GM23248 (cell line): ENCODE results near the gene TOR3A. TPM values are rescaled to one million over a fixed set of nuclear protein-coding genes. Genes with fewer than 3 reads are reported as not detected.
"Not testable (repeated sequence)": the region's sequence is repeated elsewhere in the genome, so short reads cannot be mapped to it uniquely, and the experiment has no call there.

Experiments
- DNase-seq: peaks from one replicate; pipeline ENCODE4 v3.0.0-alpha.2; 2015
- H2AFZ ChIP-seq: fragments of 200-600 bp; sonication (generic); 2 replicates; pipeline ENCODE4 v1.6.1; 2016; ENCODE audit warnings: antibody characterized with exemption
- H3F3A ChIP-seq: fragments of 200-600 bp; sonication (generic); 2 replicates; pipeline ENCODE4 v1.6.1; 2016; ENCODE audit warnings: mild to moderate bottlenecking, antibody characterized with exemption, mixed run types; ENCODE audit not compliant: insufficient read depth
- H3K27ac ChIP-seq: fragments of 200-600 bp; sonication (generic); 2 replicates; pipeline ENCODE4 v1.5.1; 2016; ENCODE audit warnings: mild to moderate bottlenecking
- H3K27me3 ChIP-seq: fragments of 200-600 bp; sonication (generic); replicated peaks from 2 replicates; pipeline ENCODE4 v1.6.1; 2016; ENCODE audit warnings: mild to moderate bottlenecking; ENCODE audit not compliant: insufficient read depth
- H3K36me3 ChIP-seq: fragments of 200-600 bp; sonication (generic); 2 replicates; pipeline ENCODE4 v1.6.1; 2016; ENCODE audit warnings: low read depth, mild to moderate bottlenecking
- H3K4me1 ChIP-seq: fragments of 200-600 bp; sonication (generic); 2 replicates; pipeline ENCODE4 v1.6.1; 2016; ENCODE audit warnings: mild to moderate bottlenecking; ENCODE audit not compliant: insufficient read depth
- H3K4me2 ChIP-seq: fragments of 200-600 bp; sonication (generic); one replicate; pipeline ENCODE4 v1.6.1; 2016; ENCODE audit warnings: mild to moderate bottlenecking; ENCODE audit not compliant: unreplicated experiment
- H3K4me3 ChIP-seq: fragments of 200-600 bp; sonication (generic); 2 replicates; pipeline ENCODE4 v1.5.1; 2016; ENCODE audit warnings: mild to moderate bottlenecking
- H3K79me2 ChIP-seq: fragments of 200-600 bp; sonication (generic); 2 replicates; pipeline ENCODE4 v1.6.1; 2016; ENCODE audit warnings: mild to moderate bottlenecking; ENCODE audit not compliant: insufficient read depth
- H3K9ac ChIP-seq: fragments of 200-600 bp; sonication (generic); 2 replicates; pipeline ENCODE4 v1.6.1; 2016; ENCODE audit warnings: mild to moderate bottlenecking
- H3K9me2 ChIP-seq: fragments of 200-600 bp; sonication (generic); 2 replicates; pipeline ENCODE4 v1.6.1; 2016; ENCODE audit warnings: mixed run types, mild to moderate bottlenecking, moderate library complexity; ENCODE audit not compliant: insufficient read depth
- H3K9me3 ChIP-seq: fragments of 200-600 bp; sonication (generic); one replicate; pipeline ENCODE4 v1.6.1; 2017; ENCODE audit warnings: low read depth
- H4K20me1 ChIP-seq: fragments of 200-600 bp; sonication (generic); 2 replicates; pipeline ENCODE4 v1.6.0; 2016; ENCODE audit not compliant: insufficient read depth
- EZH2 ChIP-seq: fragments of 200-600 bp; sonication (generic); IDR thresholded peaks from 2 replicates; pipeline ENCODE4 v1.6.1; 2018; ENCODE audit warnings: antibody characterized with exemption, mild to moderate bottlenecking; ENCODE audit not compliant: insufficient read depth, poor library complexity, severe bottlenecking
- EZH2phosphoT487 ChIP-seq: fragments of 200-600 bp; sonication (generic); IDR thresholded peaks from 2 replicates; pipeline ENCODE4 v1.6.1; 2018; ENCODE audit warnings: antibody characterized with exemption, moderate library complexity, mild to moderate bottlenecking, low read depth; ENCODE audit not compliant: insufficient read depth
- WGBS, 2 experiments: methylation state at CpG; one replicate each; pipeline ENCODE4 v1.1.6; 2015 to 2017; ENCODE audit warnings: low lambda C conversion rate in 2 of 2, low coverage in 1 of 2; ENCODE audit errors: missing lambda C conversion rate in 2 of 2; 5-methylcytosine and 5-hydroxymethylcytosine counted together
- in situ Hi-C: fragments of 300-500 bp; cut with MboI; formaldehyde crosslinking; loops from 2 replicates; pipeline ENCODE4 v1.15.0; 2020
- polyA plus RNA-seq: library from polyadenylated mRNA; unstranded; fragments of >200 nt; fragmentation: Nextera tagmentation; extraction: Ambion mirVana; gene quantifications from 2 replicates; pipeline ENCODE4 v1.2.1, GENCODE V29; 2016
- total RNA-seq: library from RNA; depleted of rRNA; stranded (reverse); fragments of >200 nt; shearing (Covaris generic); gene quantifications from 2 replicates; pipeline ENCODE4 v1.2.3, GENCODE V29; 2014

The TOR3A gene
- total and polyA plus RNA-seq, 2 experiments from 2014 or later, result 22.2 to 45.5 TPM

- no peaks in the 10 kb centered on the region for H4K20me1 ChIP-seq
- peak overlapping the region; percentile 61 for H3K4me2 ChIP-seq
- H3K27ac ChIP-seq, result peak overlapping the region; percentile 82
- H3F3A ChIP-seq, result peaks cover 88% of the 10 kb centered on the region
- H3K9me2 ChIP-seq, result no peaks in the 10 kb centered on the region
- peaks cover 76% of the 10 kb centered on the region for H3K4me1 ChIP-seq
- no peak for DNase-seq
- peaks cover 99% of the 10 kb centered on the region for H3K79me2 ChIP-seq
- in situ Hi-C loops, result no loop called here
- H3K4me3 ChIP-seq, result peak overlapping the region; percentile 31
- peaks cover 57% of the 10 kb centered on the region for H3K36me3 ChIP-seq
- 93 to 96% methylated on average over 8 of the region's 8 CpGs for WGBS, 2 experiments
- peak overlapping the region; percentile 38 for H3K9ac ChIP-seq
- H3K27me3 ChIP-seq, result no peaks in the 10 kb centered on the region
- no peaks in the 10 kb centered on the region for H3K9me3 ChIP-seq
- no peak for TF ChIP-seq EZH2
- TF ChIP-seq EZH2phosphoT487, result no peak
- H2AFZ ChIP-seq, result no peak overlapping the region
These were observed 44.6 kb downstream of the TOR3A start for GRCh38 chr1:179126338-179127060.

- TF ChIP-seq EZH2phosphoT487 (no peak), EZH2 (no peak)
- no peaks in the 10 kb centered on the region for H3K9me3 ChIP-seq
- peak overlapping the region; percentile 82 for H3K27ac ChIP-seq
- no peak overlapping the region for H2AFZ ChIP-seq
- in situ Hi-C loops, result no loop called here
- peaks cover 80% of the 10 kb centered on the region for H3K4me1 ChIP-seq
- H3K4me2 ChIP-seq, result peak overlapping the region; percentile 61
- H3K4me3 ChIP-seq, result peak overlapping the region; percentile 31
- 71 to 77% methylated on average over 5 of the region's 5 CpGs for WGBS, 2 experiments
- H3K36me3 ChIP-seq, result peaks cover 62% of the 10 kb centered on the region
- H3K9me2 ChIP-seq, result no peaks in the 10 kb centered on the region
- peaks cover 90% of the 10 kb centered on the region for H3F3A ChIP-seq
- H3K9ac ChIP-seq, result peak overlapping the region; percentile 38
- H3K79me2 ChIP-seq, result peaks cover 99% of the 10 kb centered on the region
- no peaks in the 10 kb centered on the region for H4K20me1 ChIP-seq
- H3K27me3 ChIP-seq, result no peaks in the 10 kb centered on the region
- DNase-seq, result peak; percentile 67
These were observed 45.5 kb downstream of the TOR3A start for GRCh38 chr1:179127163-179127895.

GRCh38 chr1:179128520-179128919 lies 46.6 kb downstream of the TOR3A start:
- Histone ChIP-seq H3K4me1 (peaks cover 75% of the 10 kb centered on the region), H3K9ac (peak overlapping the region; percentile 40; the same call in 1 of the 2 replicates), H4K20me1 (no peaks in the 10 kb centered on the region), H3K9me2 (no peaks in the 10 kb centered on the region), H3K4me2 (peak overlapping the region; percentile 48), H3K4me3 (no peak overlapping the region), H3K79me2 (peaks cover 99% of the 10 kb centered on the region), H3K27me3 (no peaks in the 10 kb centered on the region), H2AFZ (no peak overlapping the region), H3K27ac (peak overlapping the region; percentile 82), H3K9me3 (no peaks in the 10 kb centered on the region), H3K36me3 (peaks cover 53% of the 10 kb centered on the region), H3F3A (peaks cover 81% of the 10 kb centered on the region)
- TF ChIP-seq EZH2, result no peak
- 96 to 97% methylated on average over 4 of the region's 4 CpGs for WGBS, 2 experiments
- in situ Hi-C loops, result no loop called here
- no peak for DNase-seq

GRCh38 chr1:179129702-179130473 lies 48.0 kb downstream of the TOR3A start:
- Histone ChIP-seq H3K79me2 (peaks cover 100% of the 10 kb centered on the region), H3K4me3 (peak overlapping the region; percentile 36), H2AFZ (no peak overlapping the region), H4K20me1 (no peaks in the 10 kb centered on the region), H3K9me2 (no peaks in the 10 kb centered on the region), H3F3A (peaks cover 68% of the 10 kb centered on the region), H3K36me3 (peaks cover 49% of the 10 kb centered on the region), H3K4me2 (peak overlapping the region; percentile 48), H3K27me3 (no peaks in the 10 kb centered on the region), H3K9me3 (no peaks in the 10 kb centered on the region), H3K9ac (peak overlapping the region; percentile 28), H3K4me1 (peaks cover 68% of the 10 kb centered on the region), H3K27ac (peak overlapping the region; percentile 82)
- TF ChIP-seq EZH2 (no peak), EZH2phosphoT487 (no peak)
- peak; percentile 66 for DNase-seq
- WGBS, 2 experiments, result 56 to 62% methylated on average over 10 of the region's 10 CpGs
- in situ Hi-C loops, result no loop called here

- H4K20me1 ChIP-seq, H3K27me3 ChIP-seq, DNase-seq, H3K4me3 ChIP-seq, H3K4me2 ChIP-seq, H3K9me2 ChIP-seq, H3K9me3 ChIP-seq, in situ Hi-C loops, H3K9ac ChIP-seq, H2AFZ ChIP-seq, H3K27ac ChIP-seq: not testable (repeated sequence)
- peaks cover 39% of the 10 kb centered on the region for H3F3A ChIP-seq
- peaks cover 97% of the 10 kb centered on the region for H3K79me2 ChIP-seq
- WGBS, 2 experiments, result 96 to 98% methylated on average over 8 to 13 of the region's 27 CpGs
- H3K4me1 ChIP-seq, result peaks cover 45% of the 10 kb centered on the region
- peaks cover 22% of the 10 kb centered on the region for H3K36me3 ChIP-seq
These were observed 53.3 kb downstream of the TOR3A start for GRCh38 chr1:179135168-179135567.

- H3K27me3 ChIP-seq, H3K9ac ChIP-seq, H3K9me3 ChIP-seq, H3K4me3 ChIP-seq, in situ Hi-C loops, H3K4me2 ChIP-seq, H3K27ac ChIP-seq, H2AFZ ChIP-seq, H3K9me2 ChIP-seq, DNase-seq: not testable (repeated sequence)
- WGBS, 2 experiments, result 100% methylated on average over 9 of the region's 28 CpGs; no CpG with 5 or more reads in 1 of the 2 experiments
- H3K79me2 ChIP-seq, result peaks cover 97% of the 10 kb centered on the region
- peaks cover 39% of the 10 kb centered on the region for H3F3A ChIP-seq
- H3K36me3 ChIP-seq, result peaks cover 22% of the 10 kb centered on the region
- peaks cover 14% of the 10 kb centered on the region for H4K20me1 ChIP-seq
- peaks cover 45% of the 10 kb centered on the region for H3K4me1 ChIP-seq
These were observed 53.8 kb downstream of the TOR3A start for GRCh38 chr1:179135707-179136106.
